HG02852 (cell line): ENCODE measurements around the gene RPN1.
"Not testable (repeated sequence)": the region's sequence is repeated elsewhere in the genome, so short reads cannot be mapped to it uniquely, and the experiment has no call there.

Experiments
- ATAC-seq: cut with Tn5 transposase; IDR thresholded peaks from one replicate; pipeline ENCODE4 v1.9.1; 2021; ENCODE audit warnings: mild to moderate bottlenecking, moderate library complexity; ENCODE audit not compliant: unreplicated experiment

The RPN1 gene

GRCh38 chr3:128650096-128651050 lies at the start of gene RPN1:
Gene RPN1 (minus strand): TSS chr3:128650818. CDS start chr3:128650800, 18 bp downstream.
- ATAC-seq, result peak; percentile 92

GRCh38 chr3:128698211-128699047 lies 47.8 kb upstream of the RPN1 start:
- no peak for ATAC-seq

GRCh38 chr3:128697341-128697740 lies 46.7 kb upstream of the RPN1 start:
- ATAC-seq, result no peak

GRCh38 chr3:128693696-128694095 lies 43.1 kb upstream of the RPN1 start:
- no peak for ATAC-seq

- no peak for ATAC-seq
Measured at GRCh38 chr3:128689060-128689459, 38.4 kb upstream of the RPN1 start.

- ATAC-seq, result no peak
Measured at GRCh38 chr3:128686465-128686864, 35.8 kb upstream of the RPN1 start.

- ATAC-seq, result no peak
Measured at GRCh38 chr3:128684986-128685726, 34.5 kb upstream of the RPN1 start.

- ATAC-seq, result no peak
Measured at GRCh38 chr3:128683957-128684356, 33.3 kb upstream of the RPN1 start.

- no peak for ATAC-seq
Measured at GRCh38 chr3:128681369-128681829, 30.8 kb upstream of the RPN1 start.

GRCh38 chr3:128680603-128681368 lies 30.2 kb upstream of the RPN1 start:
- ATAC-seq, result peak; percentile 95

- ATAC-seq, result no peak
Measured at GRCh38 chr3:128679338-128679737, 28.7 kb upstream of the RPN1 start.

- not testable (repeated sequence) for ATAC-seq
Measured at GRCh38 chr3:128675802-128676201, 25.2 kb upstream of the RPN1 start.

- no peak for ATAC-seq
Measured at GRCh38 chr3:128674161-128674784, 23.7 kb upstream of the RPN1 start.

GRCh38 chr3:128667641-128668040 lies 17.0 kb upstream of the RPN1 start:
- ATAC-seq, result no peak

GRCh38 chr3:128665362-128666021 lies 14.9 kb upstream of the RPN1 start:
- ATAC-seq, result no peak

- no peak for ATAC-seq
Measured at GRCh38 chr3:128663151-128663550, 12.5 kb upstream of the RPN1 start.

GRCh38 chr3:128655531-128655930 lies 4.9 kb upstream of the RPN1 start:
- no peak for ATAC-seq

- ATAC-seq, result not testable (repeated sequence)
Measured at GRCh38 chr3:128653993-128654805, 3.6 kb upstream of the RPN1 start.
